ENCODE measurements around the gene SHROOM4. TPM values are rescaled to one million over a fixed set of nuclear protein-coding genes. Genes with fewer than 3 reads are reported as not detected.

Gene SHROOM4
- total RNA-seq, 3 donors from 2014 or later = 2.9 to 3.6 (median 3.2) TPM

DNA sequence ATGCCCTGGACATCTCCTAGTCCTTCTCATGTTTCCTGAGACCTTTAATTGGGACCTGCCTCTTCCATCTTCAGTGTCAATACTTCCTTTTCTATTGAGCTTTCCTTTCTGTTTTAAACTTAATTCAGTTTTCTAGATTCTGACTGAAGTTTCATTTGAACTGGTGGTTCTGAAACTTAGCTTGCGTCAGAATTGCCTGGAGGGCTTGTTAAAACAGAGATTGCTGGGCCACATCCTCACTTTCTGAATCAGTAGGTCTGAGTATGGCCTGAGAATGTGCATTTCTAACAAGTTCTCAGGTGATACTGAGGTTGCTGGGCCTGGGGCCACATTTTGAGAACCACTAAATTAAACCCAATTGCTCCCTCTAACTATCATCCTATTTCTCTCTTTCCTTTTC lies 191.2 kb downstream of the SHROOM4 start:
- DNase-seq (no peak), ATAC-seq (no peak)
- Histone ChIP-seq H3K4me3 (no peak overlapping the region), H3K36me3 (ENCODE audit: low read depth) (no peaks in the 10 kb centered on the region), H3K4me1 (ENCODE audit: low read depth) (no peaks in the 10 kb centered on the region), H3K9me3 (no peaks in the 10 kb centered on the region)
- intact Hi-C loops (cut with DNase I, micrococcal nuclease) = no loop called here
- TF ChIP-seq, protein P1, sequence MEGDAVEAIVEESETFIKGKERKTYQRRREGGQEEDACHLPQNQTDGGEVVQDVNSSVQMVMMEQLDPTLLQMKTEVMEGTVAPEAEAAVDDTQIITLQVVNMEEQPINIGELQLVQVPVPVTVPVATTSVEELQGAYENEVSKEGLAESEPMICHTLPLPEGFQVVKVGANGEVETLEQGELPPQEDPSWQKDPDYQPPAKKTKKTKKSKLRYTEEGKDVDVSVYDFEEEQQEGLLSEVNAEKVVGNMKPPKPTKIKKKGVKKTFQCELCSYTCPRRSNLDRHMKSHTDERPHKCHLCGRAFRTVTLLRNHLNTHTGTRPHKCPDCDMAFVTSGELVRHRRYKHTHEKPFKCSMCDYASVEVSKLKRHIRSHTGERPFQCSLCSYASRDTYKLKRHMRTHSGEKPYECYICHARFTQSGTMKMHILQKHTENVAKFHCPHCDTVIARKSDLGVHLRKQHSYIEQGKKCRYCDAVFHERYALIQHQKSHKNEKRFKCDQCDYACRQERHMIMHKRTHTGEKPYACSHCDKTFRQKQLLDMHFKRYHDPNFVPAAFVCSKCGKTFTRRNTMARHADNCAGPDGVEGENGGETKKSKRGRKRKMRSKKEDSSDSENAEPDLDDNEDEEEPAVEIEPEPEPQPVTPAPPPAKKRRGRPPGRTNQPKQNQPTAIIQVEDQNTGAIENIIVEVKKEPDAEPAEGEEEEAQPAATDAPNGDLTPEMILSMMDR (IDR thresholded peaks at IDR 0.05) = no peak

DNA sequence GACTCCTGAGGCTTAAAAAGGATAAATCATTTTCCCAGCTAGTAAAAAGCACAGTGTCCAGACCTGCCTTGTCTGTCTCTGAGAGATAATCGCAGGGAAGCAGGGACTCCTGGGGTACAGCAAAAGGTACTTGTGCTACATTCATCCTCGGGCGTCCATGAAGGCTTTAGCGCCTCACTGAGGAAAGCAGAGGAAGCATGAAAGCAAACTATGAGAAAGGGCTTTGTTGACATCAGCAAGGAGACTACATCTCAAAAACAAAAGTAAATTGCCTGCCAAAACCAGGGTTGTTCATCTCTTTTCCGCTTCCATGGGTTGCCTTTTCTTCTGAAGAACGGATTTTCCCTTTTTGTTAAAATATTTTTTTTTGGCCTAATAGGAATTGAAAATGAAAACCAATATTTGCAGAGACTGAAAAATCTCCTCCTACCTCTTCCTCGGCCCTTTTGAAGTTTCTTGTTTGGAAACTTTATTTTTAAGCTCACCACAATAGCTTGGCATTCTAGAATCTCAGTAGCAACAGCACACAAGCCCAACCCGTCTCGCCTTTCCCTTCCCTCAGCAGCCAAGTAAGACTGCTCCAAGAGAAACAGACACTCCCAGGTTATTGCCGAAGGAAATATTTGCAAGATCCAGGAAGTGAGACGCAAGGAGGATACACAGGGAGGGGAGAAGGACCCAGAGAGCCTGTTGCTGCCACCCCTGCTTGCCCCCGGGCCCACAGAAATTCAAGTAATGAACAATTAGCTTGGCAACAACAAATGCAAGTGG lies 195.0 kb downstream of the SHROOM4 start:
- H3K9me3 ChIP-seq = no peaks in the 10 kb centered on the region
- ATAC-seq = peak; percentile 64
- no peak overlapping the region for H3K4me3 ChIP-seq
- TF ChIP-seq, protein P1 (IDR thresholded peaks at IDR 0.05) = no peak
- H3K4me1 ChIP-seq (ENCODE audit: low read depth) = no peaks in the 10 kb centered on the region
- intact Hi-C loops (cut with DNase I, micrococcal nuclease) = no loop called here
- peak in 1 of 3 donors; percentile 13 for DNase-seq
- no peaks in the 10 kb centered on the region for H3K36me3 ChIP-seq (ENCODE audit: low read depth)

DNA sequence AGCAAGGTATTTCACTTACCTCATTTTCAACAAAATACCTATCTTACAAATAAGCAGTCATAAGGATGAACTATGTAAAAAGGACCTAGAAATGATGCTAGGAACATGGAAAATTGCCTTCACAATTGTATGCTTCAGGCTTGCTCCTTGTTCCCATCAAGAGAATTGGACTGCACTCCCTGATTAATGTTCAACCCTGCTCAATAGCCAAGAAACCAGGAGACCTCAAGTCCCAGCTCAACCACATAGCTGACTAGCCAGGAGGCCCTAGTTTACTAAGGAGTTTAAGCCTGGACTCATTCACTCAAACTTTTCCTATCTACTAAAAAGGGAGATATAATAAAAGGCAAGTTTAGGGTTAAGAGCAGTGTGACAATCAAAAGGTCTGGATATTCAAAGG lies 196.8 kb downstream of the SHROOM4 start:
- H3K9me3 ChIP-seq = no peaks in the 10 kb centered on the region
- no peak for ATAC-seq

DNA sequence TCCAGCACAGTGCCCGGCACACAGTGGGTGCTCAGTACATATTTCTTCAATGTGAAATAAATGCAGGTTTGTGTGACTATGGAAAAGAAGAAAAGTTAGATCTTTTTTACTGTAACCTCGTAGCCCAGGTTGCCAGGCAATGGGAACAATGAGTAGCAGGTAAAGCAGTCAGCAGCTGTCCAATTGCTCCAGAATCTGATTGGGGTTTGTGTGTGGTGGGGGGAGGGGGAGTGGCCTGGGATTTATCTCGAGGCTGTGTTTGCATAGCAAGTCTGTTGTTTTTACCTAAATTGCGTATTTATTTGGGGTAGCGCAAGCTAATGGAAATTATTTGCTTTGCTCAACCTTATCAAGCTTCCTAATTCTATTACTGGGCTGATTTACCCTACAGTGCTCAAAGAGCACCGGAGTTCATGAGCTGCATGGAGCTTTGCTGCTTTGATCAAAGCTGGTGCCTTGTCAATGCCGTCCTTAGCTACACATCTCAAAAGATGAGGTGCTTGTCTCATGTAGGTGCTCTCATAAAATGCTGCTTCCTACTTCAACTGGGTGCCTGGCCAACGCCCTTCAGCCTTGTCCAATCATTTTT lies 198.3 kb downstream of the SHROOM4 start:
- ATAC-seq = no peak
- no peaks in the 10 kb centered on the region for H3K36me3 ChIP-seq (ENCODE audit: low read depth)
- H3K4me3 ChIP-seq = no peak overlapping the region
- no peak for DNase-seq
- no peaks in the 10 kb centered on the region for H3K9me3 ChIP-seq
- no peaks in the 10 kb centered on the region for H3K4me1 ChIP-seq (ENCODE audit: low read depth)
- intact Hi-C loops (cut with DNase I, micrococcal nuclease) = no loop called here
- TF ChIP-seq, protein P1 (IDR thresholded peaks at IDR 0.05) = no peak

More for the DNA sequence above, 196.8 kb downstream of the SHROOM4 start:
- Histone ChIP-seq H3K4me1 (ENCODE audit: low read depth) (no peaks in the 10 kb centered on the region), H3K4me3 (no peak overlapping the region), H3K36me3 (ENCODE audit: low read depth) (no peaks in the 10 kb centered on the region)
- intact Hi-C loops (cut with DNase I, micrococcal nuclease) = no loop called here
- TF ChIP-seq, protein P1 (IDR thresholded peaks at IDR 0.05) = no peak
- DNase-seq = no peak

DNA sequence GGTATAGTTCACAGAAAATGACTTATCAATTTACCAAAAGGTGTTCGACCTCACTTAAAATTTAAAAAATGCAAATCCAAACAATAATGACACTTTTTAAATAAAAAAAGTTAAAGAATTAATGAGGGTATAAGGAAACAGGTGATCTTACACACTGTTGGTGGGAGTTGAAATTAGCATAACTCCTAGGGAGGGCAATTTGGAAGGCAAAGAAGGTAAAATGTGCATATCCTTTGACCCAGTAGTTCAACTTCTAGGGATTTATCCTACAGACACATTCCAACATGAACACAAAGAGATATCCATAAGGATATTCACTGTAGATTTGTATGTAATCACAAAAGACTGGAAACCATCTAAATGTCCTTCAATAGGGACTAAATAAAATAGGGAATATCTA lies 199.5 kb downstream of the SHROOM4 start:
- TF ChIP-seq, protein P1 (IDR thresholded peaks at IDR 0.05) = no peak
- DNase-seq (no peak), ATAC-seq (no peak)
- Histone ChIP-seq H3K4me3 (no peak overlapping the region), H3K4me1 (ENCODE audit: low read depth) (no peaks in the 10 kb centered on the region), H3K9me3 (no peaks in the 10 kb centered on the region), H3K36me3 (ENCODE audit: low read depth) (no peaks in the 10 kb centered on the region)
- intact Hi-C loops (cut with DNase I, micrococcal nuclease) = no loop called here
